PC-3 (cell line): ENCODE results near the gene COL1A1. TPM values are rescaled to one million over a fixed set of nuclear protein-coding genes. Genes with fewer than 3 reads are reported as not detected.
A peak's percentile ranks its signal among the peaks of the same experiment; 100 is the strongest.

Experiments used
- ATAC-seq: fragments of 200-7000 bp; cut with Tn5 transposase; 2 replicates; pipeline ENCODE4 v1.9.1; 2020; ENCODE audit warnings: mild to moderate bottlenecking, moderate library complexity
- BruUV-seq: library from RNA; stranded (reverse); fragments of 400-500 nt; replicated peaks from 2 replicates; lab custom pipeline; 2021; lab: Mats Ljungman, UMichigan
- CTCF ChIA-PET: fragments of 300-600 bp; sonication (Branson Sonifier 250); formaldehyde crosslinking; loops from one replicate; lab custom pipeline; 2022; ENCODE audit warnings: antibody characterized with exemption; lab: Charles Lee
- POLR2A ChIA-PET: fragments of 300-600 bp; sonication (Branson Sonifier 250); formaldehyde crosslinking; loops from one replicate; lab custom pipeline; 2022; ENCODE audit warnings: antibody characterized with exemption; ENCODE audit not compliant: unreplicated experiment; lab: Charles Lee
- DNase-seq: peaks from one replicate; pipeline ENCODE4 v3.0.0-alpha.2; 2015
- H2AFZ ChIP-seq: fragments of 300-600 bp; sonication (generic); 2 replicates; pipeline ENCODE4 v1.6.0; 2016; ENCODE audit warnings: antibody characterized with exemption, low read length
- H3F3A ChIP-seq: fragments of 300-600 bp; sonication (generic); one replicate; pipeline ENCODE4 v1.6.0; 2017; ENCODE audit warnings: antibody characterized with exemption, low read length, control low read depth, mild to moderate bottlenecking; ENCODE audit not compliant: unreplicated experiment
- H3K27ac ChIP-seq: fragments of 300-600 bp; sonication (generic); 2 replicates; pipeline ENCODE4 v1.5.1; 2016; ENCODE audit warnings: mild to moderate bottlenecking, low read length
- H3K27me3 ChIP-seq: fragments of 300-600 bp; sonication (generic); 2 replicates; pipeline ENCODE4 v1.6.1; 2016; ENCODE audit warnings: low read length, mixed read lengths
- H3K36me3 ChIP-seq: fragments of 300-600 bp; sonication (generic); 2 replicates; pipeline ENCODE4 v1.6.1; 2016; ENCODE audit warnings: low read depth, mixed run types, low read length, mixed read lengths
- H3K4me1 ChIP-seq: fragments of 300-600 bp; sonication (generic); 2 replicates; pipeline ENCODE4 v1.5.1; 2016; ENCODE audit warnings: low read length; ENCODE audit not compliant: insufficient read depth
- H3K4me2 ChIP-seq: fragments of 300-600 bp; sonication (generic); 2 replicates; pipeline ENCODE4 v1.6.0; 2016; ENCODE audit warnings: low read length
- H3K4me3 ChIP-seq: fragments of 300-600 bp; sonication (generic); 2 replicates; pipeline ENCODE4 v1.5.1; 2016; ENCODE audit warnings: mild to moderate bottlenecking, low read length, mixed read lengths
- H3K79me2 ChIP-seq: fragments of 300-600 bp; sonication (generic); 2 replicates; pipeline ENCODE4 v1.6.1; 2017; ENCODE audit warnings: low read length, mixed read lengths
- H3K9ac ChIP-seq: fragments of 300-600 bp; sonication (generic); 2 replicates; pipeline ENCODE4 v1.6.0; 2016; ENCODE audit warnings: mild to moderate bottlenecking, low read length
- H3K9me2 ChIP-seq: fragments of 300-600 bp; sonication (generic); replicated peaks from 2 replicates; pipeline ENCODE4 v1.6.1; 2016; ENCODE audit warnings: mixed run types, low read length, mixed read lengths
- H3K9me3 ChIP-seq: fragments of 300-600 bp; sonication (generic); 2 replicates; pipeline ENCODE4 v1.6.1; 2016; ENCODE audit warnings: low read length, mixed read lengths
- H4K20me1 ChIP-seq: fragments of 300-600 bp; sonication (generic); 2 replicates; pipeline ENCODE4 v1.6.1; 2016; ENCODE audit warnings: low read length, mixed read lengths
- EZH2 ChIP-seq: fragments of 300-600 bp; sonication (generic); IDR thresholded peaks from one replicate; pipeline ENCODE4 v1.6.1; 2017; ENCODE audit warnings: antibody characterized with exemption, mild to moderate bottlenecking, low read length; ENCODE audit not compliant: unreplicated experiment
- EZH2phosphoT487 ChIP-seq: fragments of 300-600 bp; sonication (generic); IDR thresholded peaks from 2 replicates; pipeline ENCODE4 v1.6.1; 2018; ENCODE audit warnings: mild to moderate bottlenecking, antibody characterized with exemption, low read length, borderline replicate concordance
- intact Hi-C: fragments of 100-400 bp; cut with micrococcal nuclease; formaldehyde crosslinking; loops from 2 replicates; pipeline ENCODE4 v1.9.0; 2023
- total RNA-seq: library from RNA; depleted of rRNA; stranded (reverse); fragments of >200 nt; gene quantifications from 2 replicates; pipeline ENCODE4 v1.2.3, GENCODE V29; 2014
- TF ChIP-seq, protein P1 (sequence below): fragments of 300-600 bp; sonication (generic); conservative IDR thresholded peaks from 2 replicates; pipeline ENCODE4 v1.5.1; 2017; ENCODE audit warnings: antibody characterized with exemption, low read depth, mild to moderate bottlenecking, low read length

COL1A1 gene
- total RNA-seq, 1 experiment from 2014 or later, result 30.6 TPM

DNA sequence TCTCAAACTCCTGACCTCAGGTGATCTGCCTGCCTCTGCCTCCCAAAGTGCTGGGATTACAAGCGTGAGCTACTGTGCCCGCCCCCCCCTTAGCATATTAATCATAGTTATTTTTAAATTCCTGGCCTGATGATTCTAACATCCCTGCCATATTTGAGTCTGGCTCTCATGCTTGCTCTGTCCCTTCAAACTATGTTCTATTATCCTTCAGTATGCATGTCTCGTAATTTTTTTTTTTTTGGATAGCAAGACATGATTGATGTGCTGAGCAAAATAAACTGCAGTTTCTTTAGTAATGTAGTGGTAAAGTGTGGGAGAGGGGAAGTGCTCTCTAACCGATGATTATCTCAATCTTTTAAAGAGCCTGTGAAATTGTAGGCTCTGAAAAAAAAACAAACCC, 38.5 kb upstream of the COL1A1 start:
- POLR2A ChIA-PET, result no interaction called here
- intact Hi-C loops, result no loop called here
- H3K27me3 ChIP-seq, result peaks cover 6% of the 10 kb centered on the region; the same call in 1 of the 2 replicates
- DNase-seq, result no peak
- no peaks in the 10 kb centered on the region for H3K79me2 ChIP-seq
- no peak overlapping the region for H3K4me3 ChIP-seq
- peaks cover 6% of the 10 kb centered on the region; the same call in 1 of the 2 replicates for H3K4me1 ChIP-seq
- no peak overlapping the region for H3K4me2 ChIP-seq
- no TSS peak for BruUV-seq
- no peaks in the 10 kb centered on the region for H3K9me3 ChIP-seq
- no peak overlapping the region for H2AFZ ChIP-seq
- no peaks in the 10 kb centered on the region for H3K36me3 ChIP-seq
- H3F3A ChIP-seq, result no peaks in the 10 kb centered on the region
- no peaks in the 10 kb centered on the region for H4K20me1 ChIP-seq
- H3K9me2 ChIP-seq, result no peaks in the 10 kb centered on the region
- no peak for ATAC-seq
- no peak overlapping the region for H3K27ac ChIP-seq
- TF ChIP-seq EZH2 (no peak), EZH2phosphoT487 (no peak)
- TF ChIP-seq, protein P1, sequence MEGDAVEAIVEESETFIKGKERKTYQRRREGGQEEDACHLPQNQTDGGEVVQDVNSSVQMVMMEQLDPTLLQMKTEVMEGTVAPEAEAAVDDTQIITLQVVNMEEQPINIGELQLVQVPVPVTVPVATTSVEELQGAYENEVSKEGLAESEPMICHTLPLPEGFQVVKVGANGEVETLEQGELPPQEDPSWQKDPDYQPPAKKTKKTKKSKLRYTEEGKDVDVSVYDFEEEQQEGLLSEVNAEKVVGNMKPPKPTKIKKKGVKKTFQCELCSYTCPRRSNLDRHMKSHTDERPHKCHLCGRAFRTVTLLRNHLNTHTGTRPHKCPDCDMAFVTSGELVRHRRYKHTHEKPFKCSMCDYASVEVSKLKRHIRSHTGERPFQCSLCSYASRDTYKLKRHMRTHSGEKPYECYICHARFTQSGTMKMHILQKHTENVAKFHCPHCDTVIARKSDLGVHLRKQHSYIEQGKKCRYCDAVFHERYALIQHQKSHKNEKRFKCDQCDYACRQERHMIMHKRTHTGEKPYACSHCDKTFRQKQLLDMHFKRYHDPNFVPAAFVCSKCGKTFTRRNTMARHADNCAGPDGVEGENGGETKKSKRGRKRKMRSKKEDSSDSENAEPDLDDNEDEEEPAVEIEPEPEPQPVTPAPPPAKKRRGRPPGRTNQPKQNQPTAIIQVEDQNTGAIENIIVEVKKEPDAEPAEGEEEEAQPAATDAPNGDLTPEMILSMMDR, result no peak
- H3K9ac ChIP-seq, result no peak overlapping the region
- CTCF ChIA-PET, result no interaction called here

DNA sequence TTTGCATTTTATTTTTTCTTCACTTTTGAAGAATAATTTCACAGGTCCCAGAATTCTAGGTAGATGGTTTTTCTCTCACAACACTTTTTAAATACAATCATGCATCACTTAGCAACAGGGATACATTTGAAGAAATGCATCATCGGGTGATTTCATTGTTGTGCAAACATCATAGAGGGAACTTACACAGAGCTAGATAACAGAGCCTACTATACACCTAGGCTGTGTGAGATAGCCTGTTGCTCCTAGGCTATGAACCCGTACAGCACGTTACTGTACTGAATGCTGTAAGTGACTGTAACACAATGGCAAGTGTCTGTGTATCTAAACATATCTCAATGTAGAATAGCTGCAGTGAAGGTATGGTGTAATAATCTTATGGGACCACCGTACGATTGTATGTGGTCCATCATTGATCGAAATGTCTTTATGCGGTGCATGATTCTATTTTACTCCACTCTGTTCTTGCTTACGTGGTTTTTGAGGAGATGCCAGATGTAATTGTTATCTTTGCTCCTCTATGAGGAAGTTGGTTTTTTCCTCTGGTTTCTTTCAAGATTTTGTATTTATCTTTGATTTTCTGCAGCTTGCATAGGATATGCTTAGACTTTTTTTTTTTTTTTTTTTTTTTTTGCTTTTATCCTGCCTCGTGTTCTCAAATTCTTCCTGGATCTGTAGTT, 37.3 kb upstream of the COL1A1 start:
- Histone ChIP-seq H4K20me1 (no peaks in the 10 kb centered on the region), H3K79me2 (no peaks in the 10 kb centered on the region), H3K4me1 (peaks cover 12% of the 10 kb centered on the region; the same call in 1 of the 2 replicates), H2AFZ (no peak overlapping the region), H3K9ac (no peak overlapping the region), H3K36me3 (no peaks in the 10 kb centered on the region), H3K27ac (no peak overlapping the region), H3K27me3 (peaks cover 6% of the 10 kb centered on the region; the same call in 1 of the 2 replicates), H3K9me2 (no peaks in the 10 kb centered on the region), H3K4me3 (no peak overlapping the region), H3K4me2 (no peak overlapping the region), H3F3A (no peaks in the 10 kb centered on the region), H3K9me3 (no peaks in the 10 kb centered on the region)
- intact Hi-C loops, result loop anchor here (1.0 kb wide), 1 partner anchor 19 kb away; no protein-coding TSS in a partner anchor
- TF ChIP-seq EZH2, result no peak
- TF ChIP-seq, protein P1, result no peak
- no peak for TF ChIP-seq EZH2phosphoT487
- BruUV-seq, result no TSS peak
- CTCF ChIA-PET, result interaction anchor here (0.6 to 1.3 kb wide), 2 partner anchors 16 to 25 kb away, joined by 3 to 17 read pairs; no protein-coding TSS in a partner anchor
- ATAC-seq, result peak; percentile 99
- POLR2A ChIA-PET, result no interaction called here
- DNase-seq, result peak; percentile 73

DNA sequence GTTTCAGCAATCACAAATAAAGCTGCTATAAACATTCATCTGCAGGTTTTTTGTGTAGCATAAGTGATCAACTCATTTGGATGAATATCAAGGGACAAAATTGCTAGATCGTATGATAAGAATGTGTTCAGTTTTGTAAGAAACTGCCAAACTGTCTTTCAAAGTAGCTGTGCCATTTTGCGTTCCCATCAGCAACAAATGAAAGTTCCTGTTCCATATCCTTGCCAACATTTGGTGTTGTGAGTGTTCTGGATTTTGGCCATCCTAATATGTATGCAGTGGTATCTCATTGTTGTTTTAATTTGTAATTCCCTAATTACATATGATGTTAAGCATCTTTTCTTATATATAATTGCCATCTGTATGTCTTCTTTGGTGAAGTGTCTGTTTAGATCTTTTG, 36.5 kb upstream of the COL1A1 start:
- H3K27ac ChIP-seq, result no peak overlapping the region
- H3K27me3 ChIP-seq, result peaks cover 6% of the 10 kb centered on the region; the same call in 1 of the 2 replicates
- no peak overlapping the region for H2AFZ ChIP-seq
- H3K9me2 ChIP-seq, result no peaks in the 10 kb centered on the region
- no peak overlapping the region for H3K4me2 ChIP-seq
- no peak overlapping the region for H3K9ac ChIP-seq
- H3K9me3 ChIP-seq, result no peaks in the 10 kb centered on the region
- no peak for TF ChIP-seq EZH2phosphoT487
- TF ChIP-seq, protein P1, result no peak
- TF ChIP-seq EZH2, result no peak
- intact Hi-C loops, result loop anchor here (1.0 kb wide), 1 partner anchor 19 kb away; no protein-coding TSS in a partner anchor
- H3K79me2 ChIP-seq, result no peaks in the 10 kb centered on the region
- H4K20me1 ChIP-seq, result no peaks in the 10 kb centered on the region
- POLR2A ChIA-PET, result no interaction called here
- no peak overlapping the region for H3K4me3 ChIP-seq
- CTCF ChIA-PET, result interaction anchor here (1.3 kb wide), 1 partner anchor 16 kb away, joined by 3 read pairs; no protein-coding TSS in a partner anchor
- DNase-seq (no peak), ATAC-seq (no peak)
- H3K4me1 ChIP-seq, result peaks cover 12% of the 10 kb centered on the region; the same call in 1 of the 2 replicates
- H3K36me3 ChIP-seq, result no peaks in the 10 kb centered on the region
- no TSS peak for BruUV-seq
- no peaks in the 10 kb centered on the region for H3F3A ChIP-seq
